ENCODE data around the gene VSTM1.

- TF ChIP-seq CTCF (IDR thresholded peaks at IDR 0.05) (no peak), EP300 (IDR thresholded peaks at IDR 0.05) (no peak), POLR2AphosphoS5 (IDR thresholded peaks at IDR 0.05) (no peak), POLR2A (IDR thresholded peaks at IDR 0.05) (no peak)
Measured at GRCh38 chr19:54001496-54001895, 62.2 kb downstream of the VSTM1 start.

Measured in gastroesophageal sphincter (tissue), 3 donors.